Activated CD8-positive, alpha-beta memory T cell treated with anti-CD3 and anti-CD28 coated beads for 36 hours (primary cell): ENCODE results near the gene FGF3. TPM values are rescaled to one million over a fixed set of nuclear protein-coding genes. Genes with fewer than 3 reads are reported as not detected.

Source experiments
- CTCF ChIA-PET: fragments of 350-600 bp; sonication (Branson Sonifier 250); formaldehyde crosslinking; loops from one replicate; lab custom pipeline; 2021; ENCODE audit warnings: antibody characterized with exemption; lab: Charles Lee
- POLR2A ChIA-PET: fragments of 350-600 bp; sonication (Branson Sonifier 250); formaldehyde crosslinking; loops from one replicate; lab custom pipeline; 2021; ENCODE audit warnings: antibody characterized with exemption; lab: Charles Lee
- total RNA-seq, 2 experiments: library from RNA; stranded (reverse); gene quantifications; one replicate each; pipeline ENCODE4 v1.2.3, GENCODE V29; 2021

Gene FGF3
- total RNA-seq, 2 experiments from 2014 or later, result not detected

DNA sequence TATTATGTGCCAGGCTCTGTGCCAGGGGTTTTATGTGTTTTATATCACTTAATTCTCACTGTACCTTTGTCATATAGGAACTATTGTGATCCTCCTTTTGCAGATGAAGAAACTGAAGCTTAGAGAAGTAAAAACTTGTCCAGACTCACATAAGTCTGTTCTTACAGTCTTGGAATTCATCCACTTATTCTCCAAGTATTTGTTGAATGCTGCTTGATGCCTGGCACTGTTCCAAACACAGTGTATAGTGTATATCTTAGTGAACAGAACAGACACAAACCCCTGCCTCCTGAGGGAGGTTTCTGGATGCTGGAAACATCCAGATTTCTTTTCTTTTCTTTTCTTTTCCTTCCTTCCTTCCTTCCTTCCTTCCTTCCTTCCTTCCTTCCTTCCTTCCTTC lies 29.0 kb upstream of the FGF3 start:
- ChIA-PET CTCF (no interaction called here), POLR2A (no interaction called here)

DNA sequence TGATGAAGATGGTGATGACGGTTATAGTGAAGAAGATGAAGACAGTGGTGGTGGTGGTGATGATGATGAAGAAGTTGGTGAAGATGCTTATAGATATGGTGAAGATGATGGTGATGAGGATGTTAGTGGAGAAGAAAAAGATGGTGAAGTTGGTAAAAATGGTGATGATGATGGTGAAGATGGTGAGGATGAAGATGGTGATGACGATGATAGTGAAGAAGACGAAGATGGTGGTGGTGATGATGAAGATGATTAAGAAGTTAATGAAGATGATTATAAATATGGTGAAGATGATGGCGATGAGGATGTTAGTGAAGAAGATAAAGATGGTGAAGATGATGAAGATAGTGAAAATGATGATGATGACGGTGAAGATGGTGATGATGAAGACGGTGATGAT lies 25.2 kb upstream of the FGF3 start:
- ChIA-PET POLR2A (no interaction called here), CTCF (no interaction called here)

DNA sequence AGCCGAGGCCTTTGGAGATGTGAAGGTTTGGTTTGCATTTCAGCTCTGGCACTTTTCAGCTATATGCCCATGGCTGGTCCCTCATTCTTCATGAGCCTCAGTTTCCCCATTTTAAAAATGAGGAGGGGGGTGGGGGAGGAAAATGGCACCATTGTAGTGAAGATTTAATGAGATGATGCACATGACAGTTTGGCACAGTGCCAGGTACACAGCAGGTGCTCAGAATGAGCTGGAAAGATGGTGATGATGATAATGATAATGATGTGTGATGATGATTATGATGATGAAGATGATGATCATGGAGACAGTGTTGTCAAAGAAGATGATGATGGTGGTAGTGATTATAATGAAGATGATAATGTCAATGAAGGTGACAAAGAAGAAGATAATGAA lies 24.3 kb upstream of the FGF3 start:
- POLR2A ChIA-PET, result no interaction called here
- CTCF ChIA-PET, result interaction anchor here (0.6 kb wide), 1 partner anchor 626 kb away, joined by 3 read pairs; no protein-coding TSS in a partner anchor

DNA sequence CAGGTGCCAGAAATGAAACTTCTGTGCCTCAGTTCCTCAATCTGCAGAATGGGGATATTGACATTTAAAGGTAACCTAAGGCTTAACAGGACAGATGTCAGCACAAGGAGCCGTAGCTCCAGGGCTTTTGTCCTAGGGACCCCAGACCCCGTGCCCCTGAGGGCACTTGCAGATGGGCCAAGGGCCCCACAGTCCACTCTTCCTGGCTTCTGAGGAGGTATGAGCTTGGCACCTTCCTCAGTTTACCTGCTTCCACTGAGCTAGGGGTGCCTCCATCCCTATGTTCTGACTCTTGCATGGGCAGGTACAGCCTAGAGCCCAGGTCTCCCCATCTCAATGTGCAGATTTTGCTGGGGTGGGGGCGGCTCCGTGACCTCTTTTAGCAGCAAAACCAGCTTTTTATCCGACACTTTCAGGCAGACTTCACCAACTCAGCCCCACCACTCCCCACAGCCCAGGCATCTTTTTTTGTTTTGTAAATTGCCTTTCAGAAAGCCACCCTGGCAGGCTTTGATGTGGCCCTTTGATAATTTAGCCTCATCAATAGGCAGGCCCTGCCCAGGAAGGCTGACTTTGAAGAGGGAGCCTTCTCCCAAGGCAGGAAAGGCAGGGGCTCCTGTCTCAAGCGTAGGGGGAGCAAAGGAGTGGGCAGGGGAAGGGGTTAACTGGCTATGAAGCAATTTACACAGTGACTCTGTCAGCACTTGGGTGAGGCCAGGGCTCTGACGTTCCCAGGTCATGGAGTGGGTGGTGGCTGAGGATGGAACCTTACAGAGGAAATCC lies 23.7 kb upstream of the FGF3 start:
- ChIA-PET POLR2A (no interaction called here), CTCF (interaction anchor here (0.6 to 1.2 kb wide), 2 partner anchors 147 to 626 kb away, joined by 3 read pairs; no protein-coding TSS in a partner anchor)

DNA sequence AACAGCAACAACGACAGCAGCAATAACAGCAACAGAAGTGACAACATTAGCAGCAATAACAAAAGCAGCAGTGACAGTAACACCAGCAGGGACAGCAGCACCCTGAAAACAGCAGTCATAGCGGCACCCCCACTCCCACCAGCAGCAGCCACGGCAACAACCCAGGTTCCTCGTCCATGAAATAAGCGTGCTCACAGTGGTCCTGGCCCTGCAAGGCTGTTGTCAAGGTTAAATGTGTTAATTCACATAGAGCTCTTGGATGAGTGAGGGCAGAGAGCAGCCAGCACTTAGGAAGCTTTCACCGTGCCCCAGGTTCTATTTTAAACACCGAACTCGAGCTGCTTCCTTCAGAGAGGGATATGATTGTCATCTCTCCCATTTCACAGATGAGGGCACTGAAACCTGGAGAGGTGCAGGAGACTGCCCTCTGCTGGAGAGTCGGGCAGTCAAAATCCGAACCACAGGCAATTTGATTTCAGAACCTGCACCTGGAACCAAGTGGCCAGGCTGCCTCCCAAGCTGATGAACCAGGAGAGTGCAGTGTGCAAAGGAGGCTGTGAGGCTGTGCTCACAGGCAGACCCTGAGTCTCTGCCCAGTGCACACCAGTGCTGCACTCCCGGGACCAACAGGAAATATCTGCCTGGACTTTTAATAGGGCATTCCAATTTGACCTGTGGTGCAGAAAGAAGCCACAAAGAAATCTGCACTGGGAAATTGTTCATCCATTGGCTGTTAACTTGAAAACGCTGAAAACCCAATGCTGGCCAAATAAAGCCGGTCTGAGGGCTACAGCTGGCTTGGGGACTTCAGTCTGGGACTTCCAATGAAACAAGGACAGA lies 22.9 kb upstream of the FGF3 start:
- ChIA-PET CTCF (interaction anchor here (0.6 to 1.2 kb wide), 2 partner anchors 146 to 158 kb away, joined by 3 to 4 read pairs; no protein-coding TSS in a partner anchor), POLR2A (no interaction called here)

DNA sequence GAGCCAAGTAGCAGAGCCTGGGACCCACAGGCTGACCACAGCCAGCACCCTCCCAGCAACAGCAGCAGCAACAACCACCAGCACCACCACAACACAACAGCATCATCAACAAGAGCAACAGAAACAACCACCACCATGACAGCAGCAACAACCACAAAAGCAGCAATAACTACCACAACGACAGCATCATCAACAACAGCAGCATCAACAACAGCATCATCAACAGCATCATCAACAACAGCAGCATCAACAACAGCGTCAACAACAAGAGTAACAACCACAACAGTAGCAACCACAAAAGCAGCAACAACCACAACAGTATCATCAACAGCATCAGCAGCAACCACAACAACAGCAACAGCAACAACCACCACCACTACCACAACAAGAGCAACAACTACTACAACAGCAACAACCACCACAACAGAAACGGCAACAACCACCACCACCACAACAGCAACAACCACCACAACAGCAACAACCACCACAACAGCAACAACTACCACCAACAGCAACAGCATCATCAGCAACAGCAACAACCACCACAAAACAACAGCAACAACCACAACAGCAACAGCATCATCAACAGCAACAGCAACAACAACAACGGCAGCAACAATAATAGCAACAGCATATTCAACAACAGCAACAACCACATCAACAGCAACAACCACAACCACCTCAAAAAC lies 22.1 kb upstream of the FGF3 start:
- ChIA-PET CTCF (interaction anchor here (0.6 kb wide), 1 partner anchor 157 kb away, joined by 4 read pairs; no protein-coding TSS in a partner anchor), POLR2A (no interaction called here)

DNA sequence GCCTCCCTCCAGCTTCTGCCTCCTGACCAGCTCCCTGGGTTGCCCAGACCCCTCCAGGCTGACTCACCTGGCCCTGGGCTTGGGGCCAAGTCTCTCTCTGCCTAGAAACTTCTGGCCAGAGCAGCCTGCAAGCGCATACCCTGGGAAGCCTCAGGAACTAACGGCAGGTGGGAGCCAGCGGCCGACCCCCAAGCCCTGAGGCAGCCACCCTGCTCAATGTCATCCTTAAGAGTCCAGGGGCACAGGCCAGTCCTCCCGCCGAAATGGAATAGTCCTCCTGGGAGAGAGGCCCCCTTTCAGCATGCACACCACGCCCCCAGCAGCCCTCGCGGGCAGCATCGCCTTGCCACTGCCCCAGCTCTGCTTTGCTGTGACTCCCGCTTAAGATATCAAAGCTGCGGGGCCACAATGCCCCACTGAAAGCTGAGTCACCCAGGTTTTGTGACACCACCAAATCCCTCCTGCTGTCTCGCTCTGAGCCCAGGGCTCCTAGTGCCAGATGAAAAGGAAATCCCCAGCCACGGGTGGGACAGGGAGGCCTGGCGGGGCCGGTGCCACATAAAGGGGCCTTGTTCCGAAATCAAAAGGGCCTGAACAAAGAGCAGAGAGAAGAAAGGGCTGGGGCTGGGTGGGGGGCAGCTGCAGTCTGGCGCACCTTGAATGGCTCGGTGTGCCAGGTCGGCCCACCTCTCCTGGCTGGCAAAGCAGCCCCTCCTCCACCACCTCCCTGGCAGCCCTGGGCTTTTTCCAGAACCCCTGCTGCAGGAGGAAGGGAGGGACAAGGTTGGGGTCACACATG lies 21.4 kb upstream of the FGF3 start:
- ChIA-PET CTCF (no interaction called here), POLR2A (no interaction called here)

DNA sequence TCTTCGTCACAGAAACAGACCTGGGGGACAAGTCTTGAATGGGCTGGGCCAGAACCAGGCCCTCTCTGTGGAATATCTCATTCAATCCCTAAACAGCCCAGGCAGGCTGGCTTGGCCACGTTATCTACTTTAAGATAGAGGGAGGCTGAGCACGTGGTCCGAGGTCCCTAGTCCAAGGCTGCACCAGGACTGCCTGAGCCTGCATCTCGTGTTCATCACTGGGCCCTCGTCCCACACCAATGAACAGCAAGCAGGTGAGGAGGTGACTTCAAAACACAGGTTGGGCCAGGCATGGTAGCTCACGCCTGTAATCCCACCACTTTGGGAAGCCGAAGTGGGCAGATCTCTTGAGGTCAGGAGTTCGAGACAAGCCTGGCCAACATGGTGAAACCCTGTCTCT lies 20.3 kb upstream of the FGF3 start:
- ChIA-PET POLR2A (no interaction called here), CTCF (no interaction called here)

DNA sequence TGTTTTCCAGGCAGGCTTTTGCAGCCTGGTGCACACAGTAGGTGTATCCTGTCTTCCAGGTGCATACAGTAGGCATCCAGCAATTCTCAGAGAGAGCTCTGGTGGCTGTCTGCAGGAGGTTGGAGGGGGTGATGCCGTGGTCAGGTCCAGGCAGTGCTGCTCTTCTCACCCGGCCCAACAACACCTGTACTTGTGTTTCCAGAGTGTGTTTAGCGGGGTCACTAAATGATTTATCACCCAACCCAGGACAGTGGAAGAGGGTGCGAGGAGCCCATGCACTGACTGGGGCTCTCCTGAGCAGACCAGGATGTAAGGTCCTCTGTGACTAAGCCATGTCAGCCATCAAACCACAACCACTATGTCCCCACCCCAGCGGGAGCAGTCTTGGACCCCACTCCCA lies 18.6 kb upstream of the FGF3 start:
- POLR2A ChIA-PET, result no interaction called here
- CTCF ChIA-PET, result no interaction called here

DNA sequence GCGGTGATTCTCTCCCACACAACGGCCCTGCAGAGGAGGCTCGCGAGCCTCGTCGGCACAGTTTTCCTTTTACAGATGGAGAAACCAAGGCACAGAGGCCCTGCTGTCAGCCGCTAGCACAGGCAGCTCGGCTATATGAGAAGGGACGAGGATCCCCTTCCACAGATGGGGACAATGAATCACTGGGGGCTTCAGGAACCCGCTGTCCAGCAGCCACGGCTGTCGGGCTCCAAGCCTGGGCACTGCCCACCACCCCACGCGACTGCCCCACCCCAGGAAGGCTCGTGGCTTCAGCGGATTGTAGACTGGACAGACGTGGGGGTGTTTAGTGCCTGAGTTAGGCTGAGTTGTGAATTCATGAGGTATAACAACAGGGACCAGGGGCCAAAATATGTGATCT lies 17.2 kb upstream of the FGF3 start:
- ChIA-PET CTCF (no interaction called here), POLR2A (no interaction called here)

DNA sequence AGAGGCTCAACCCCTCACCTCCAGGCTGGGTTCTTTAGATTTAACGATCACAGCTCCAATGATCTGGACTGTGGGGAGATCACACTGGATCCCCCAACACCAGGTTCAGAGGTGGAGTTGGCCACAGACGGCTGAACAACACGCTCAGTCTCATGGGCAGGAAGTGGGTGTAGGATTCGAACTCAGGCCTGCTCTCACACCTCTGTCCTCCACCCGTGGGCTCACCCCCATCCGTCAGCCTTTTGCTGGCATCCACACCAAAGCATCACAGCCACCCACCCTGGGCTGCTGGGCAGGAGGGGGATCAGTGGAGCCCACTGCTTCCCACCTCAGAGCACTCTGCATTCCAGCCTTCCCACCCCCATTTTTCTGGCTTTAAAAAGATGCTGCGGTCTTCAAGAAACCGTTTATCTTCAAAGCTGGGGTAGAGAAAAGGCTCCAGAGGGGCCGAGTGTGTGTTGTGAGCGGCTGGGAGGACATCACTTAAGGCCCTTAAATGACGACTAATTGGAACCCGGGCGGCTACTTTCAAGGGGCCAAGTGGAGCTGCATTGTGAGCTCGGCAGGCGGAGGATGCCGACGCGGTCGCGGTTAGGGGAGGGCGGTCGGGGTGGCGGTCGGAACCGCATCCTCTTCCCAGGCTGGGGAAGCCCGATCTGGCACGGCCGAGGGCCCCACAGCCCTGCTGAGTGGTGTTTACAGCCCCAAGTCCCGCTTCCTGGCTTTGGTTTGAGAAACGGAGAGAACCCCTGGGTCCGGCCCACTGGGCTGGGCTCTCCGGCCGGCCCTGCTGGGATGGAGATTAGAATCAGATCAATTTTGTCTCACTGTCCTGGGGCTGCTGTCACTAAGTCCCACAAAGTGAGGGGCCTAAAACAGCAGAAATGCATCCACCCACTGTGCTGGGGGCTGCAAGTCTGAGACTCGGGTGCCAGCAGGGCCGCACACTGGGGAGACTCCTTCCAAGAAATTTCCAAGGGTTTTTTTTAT lies 15.9 kb upstream of the FGF3 start:
- CTCF ChIA-PET, result interaction anchor here (0.6 kb wide), 1 partner anchor 123 kb away, joined by 3 read pairs; no protein-coding TSS in a partner anchor
- POLR2A ChIA-PET, result no interaction called here

DNA sequence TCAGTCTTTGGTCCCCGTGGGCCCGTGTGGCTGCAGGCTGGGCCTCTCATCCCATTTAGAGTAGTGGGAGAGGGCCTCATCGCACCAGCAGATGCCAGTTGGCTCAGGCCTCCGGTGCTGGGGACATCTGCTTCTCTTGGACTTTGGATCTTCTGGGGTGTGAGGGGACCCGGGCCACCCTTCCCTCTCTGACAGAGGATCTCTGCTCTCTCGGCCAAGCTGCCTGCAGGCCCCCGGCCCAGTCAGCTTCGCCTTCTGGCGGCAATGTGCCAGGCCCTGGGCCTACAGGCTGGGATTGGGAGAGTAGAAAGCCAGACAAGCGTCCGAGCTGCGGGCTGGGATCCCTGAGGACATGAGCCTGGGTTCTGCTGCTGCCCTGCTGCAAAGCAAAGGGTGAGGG lies 15.0 kb upstream of the FGF3 start:
- CTCF ChIA-PET, result no interaction called here

DNA sequence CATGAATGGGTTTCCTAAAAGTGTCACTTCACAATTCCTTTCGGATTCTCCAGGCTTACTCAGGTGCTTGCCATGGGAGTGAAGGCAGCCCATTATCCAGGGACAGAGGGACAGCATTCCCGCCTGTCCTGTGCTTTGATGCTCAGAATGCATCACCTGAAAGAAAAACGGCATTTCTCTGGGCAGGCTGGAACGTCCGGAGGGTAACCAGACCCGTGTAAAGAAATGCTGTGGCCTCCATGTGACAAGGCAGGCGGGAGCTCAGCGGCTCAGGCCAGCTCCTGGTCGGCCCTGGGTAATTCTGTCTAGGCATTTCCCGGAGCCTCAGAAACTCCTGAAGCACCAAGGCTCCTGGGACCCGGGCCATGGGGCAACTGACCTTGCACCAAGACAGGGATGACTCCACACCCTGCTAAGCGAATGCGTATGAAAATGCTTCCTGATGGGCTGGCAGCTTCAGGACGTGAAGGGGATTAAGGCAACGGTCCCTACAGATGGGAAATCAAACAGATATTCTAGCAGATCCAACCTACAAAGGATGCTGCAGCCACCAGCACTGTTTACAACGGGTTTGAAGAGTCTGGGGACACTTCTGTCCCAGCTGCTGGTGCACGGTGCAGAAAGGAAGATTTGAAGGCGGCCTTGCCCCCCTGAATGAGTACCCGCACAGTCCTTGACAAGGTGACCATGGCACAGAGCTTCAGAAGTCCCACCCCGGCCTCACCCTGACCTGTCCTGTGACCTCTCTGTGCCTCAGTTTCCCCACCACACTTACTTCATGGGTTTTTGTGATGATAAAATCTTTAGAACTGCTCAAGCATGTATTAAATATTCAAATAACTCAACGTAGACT lies 13.6 kb upstream of the FGF3 start:
- ChIA-PET POLR2A (no interaction called here), CTCF (no interaction called here)

More for the DNA sequence above, 15.0 kb upstream of the FGF3 start:
- POLR2A ChIA-PET, result no interaction called here

DNA sequence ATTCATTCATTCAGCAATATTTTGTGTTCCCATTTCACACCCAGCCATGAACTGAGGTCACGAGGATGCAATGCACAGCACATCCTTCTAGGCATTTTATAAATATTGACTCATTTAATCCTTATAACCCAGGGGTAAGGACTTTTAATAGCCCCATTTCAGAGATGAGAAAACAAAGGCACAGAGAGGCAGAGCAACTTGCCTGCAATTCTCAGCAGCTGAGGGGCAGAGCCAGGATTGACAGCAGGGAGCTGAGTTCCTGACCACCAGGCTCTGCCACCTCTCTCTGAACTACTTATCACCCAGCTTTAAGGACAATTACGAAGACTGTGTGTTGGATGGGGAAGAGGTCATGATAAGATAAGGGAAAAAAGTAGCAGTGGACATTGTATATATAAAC lies 12.8 kb upstream of the FGF3 start:
- ChIA-PET CTCF (no interaction called here), POLR2A (no interaction called here)

DNA sequence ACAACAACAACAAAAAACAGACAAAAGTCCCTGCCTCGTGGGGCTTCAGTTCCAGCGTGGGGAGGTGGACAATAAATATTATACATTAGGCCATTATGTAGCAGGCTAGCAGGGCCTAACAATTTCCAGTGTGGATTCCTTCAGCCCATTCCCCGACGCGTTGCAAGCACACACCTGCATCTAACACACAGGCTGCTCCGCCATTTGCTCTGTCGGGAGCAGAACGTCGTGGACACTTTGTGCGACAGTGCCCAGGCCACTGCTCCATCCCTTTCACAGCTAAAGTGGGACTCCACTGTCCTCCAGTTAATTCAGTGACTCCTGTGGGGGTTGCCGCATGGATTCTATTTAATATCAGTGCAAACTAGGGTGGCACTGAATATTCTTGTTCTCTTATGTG lies 10.9 kb upstream of the FGF3 start:
- POLR2A ChIA-PET, result no interaction called here
- CTCF ChIA-PET, result no interaction called here

DNA sequence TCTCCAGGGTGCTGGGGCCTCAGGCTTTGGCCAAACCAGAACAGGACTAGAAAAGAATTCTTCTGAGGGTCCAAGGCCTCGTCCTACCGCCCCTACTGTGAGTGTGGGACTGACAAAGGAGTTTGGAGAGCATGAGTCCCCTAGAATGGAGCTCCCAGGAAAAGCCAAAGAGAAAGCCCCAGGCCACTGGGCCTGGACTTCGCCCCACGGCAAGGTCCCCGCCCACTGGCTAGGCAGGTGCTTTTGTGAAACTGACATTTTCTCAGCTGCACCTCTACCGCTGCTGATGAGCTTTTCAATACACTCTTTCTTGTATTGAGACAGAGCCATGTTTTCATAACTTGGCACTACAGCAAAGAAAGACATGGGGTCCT lies 9.7 kb upstream of the FGF3 start:
- CTCF ChIA-PET, result no interaction called here

DNA sequence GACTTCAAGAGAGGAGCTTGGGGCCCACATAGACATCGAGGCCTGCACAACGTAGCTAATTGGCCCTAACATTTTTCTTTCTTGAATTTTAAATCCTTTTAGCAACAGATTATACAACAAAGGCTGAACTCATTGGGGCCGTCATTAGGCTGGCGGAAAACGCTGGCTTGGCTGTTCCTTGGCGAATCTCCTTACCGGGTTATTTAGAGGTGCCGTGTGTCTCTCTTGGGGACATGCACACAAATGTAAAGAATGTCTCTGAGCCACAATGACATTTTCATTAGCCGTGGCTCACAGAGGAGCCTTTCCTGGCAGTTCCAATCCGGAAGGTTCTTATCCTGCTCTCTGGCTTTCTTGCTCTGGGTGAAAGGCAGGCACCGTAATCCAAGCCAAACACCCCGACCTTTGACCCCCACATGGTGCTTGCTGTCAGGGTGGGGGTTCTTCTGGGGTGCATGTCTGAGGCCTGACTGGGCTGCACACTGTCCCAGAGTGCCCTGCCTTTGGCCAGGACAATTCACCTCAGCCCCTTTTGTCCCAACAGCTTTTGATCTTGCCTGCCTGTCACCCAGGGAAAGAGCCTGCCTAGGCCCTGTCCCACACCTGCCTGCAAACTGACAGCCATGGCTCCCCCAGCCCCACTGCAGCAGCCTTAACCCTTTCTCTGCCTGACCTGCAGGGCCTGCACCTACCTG lies 9.2 kb upstream of the FGF3 start:
- POLR2A ChIA-PET, result no interaction called here
- CTCF ChIA-PET, result no interaction called here

More for the DNA sequence above, 9.7 kb upstream of the FGF3 start:
- POLR2A ChIA-PET, result no interaction called here
